Mesenteric fat pad (tissue), 1 donor: ENCODE data around the gene LAMTOR3. TPM values are rescaled to one million over a fixed set of nuclear protein-coding genes. Genes with fewer than 3 reads are reported as not detected.

ENCODE experiments used
- DNase-seq: peaks from one replicate; pipeline ENCODE4 v3.0.0-alpha.2; 2020; ENCODE audit warnings: low spot score
- long read RNA-seq: library from polyadenylated mRNA; unstranded; transcript quantifications from one replicate; pipeline ENCODE4 v2.0.0, GENCODE V29; 2020
- total RNA-seq: library from RNA; stranded (reverse); fragmentation: NEBNext Ultra II Directional; extraction: Animal tissue kit (Norgen Biotek cat#: 25700); gene quantifications from one replicate; pipeline ENCODE4 v1.2.1, GENCODE V29; 2021
- donor health status: DM: yes; HTN: yes; CAD: no.

The LAMTOR3 gene
- 31.5 TPM for total RNA-seq
- long read RNA-seq, full-length matches to known transcripts: 70 of 70 reads
- long read RNA-seq, partial matches to known transcripts: 0 of 70 reads
- long read RNA-seq, other reads (novel, unspliced or antisense): 0 of 70 reads

- DNase-seq: peak; percentile 95
Measured at GRCh38 chr4:99894161-99894997, at the start of gene LAMTOR3. Gene LAMTOR3, minus strand, starts transcription at chr4:99894427. Its CDS starts 464 bp downstream, at chr4:99893963.

- no peak for DNase-seq
Measured at GRCh38 chr4:99938243-99938753, 44.1 kb upstream of the LAMTOR3 start.

GRCh38 chr4:99934891-99935290 lies 40.7 kb upstream of the LAMTOR3 start:
- no peak for DNase-seq

- no peak for DNase-seq
Measured at GRCh38 chr4:99927566-99927965, 33.3 kb upstream of the LAMTOR3 start.

GRCh38 chr4:99921174-99921573 lies 26.9 kb upstream of the LAMTOR3 start:
- DNase-seq: no peak

- no peak for DNase-seq
Measured at GRCh38 chr4:99918656-99919055, 24.4 kb upstream of the LAMTOR3 start.

- DNase-seq: no peak
Measured at GRCh38 chr4:99917575-99917974, 23.3 kb upstream of the LAMTOR3 start.

GRCh38 chr4:99915449-99915848 lies 21.2 kb upstream of the LAMTOR3 start:
- no peak for DNase-seq

GRCh38 chr4:99894998-99895397 lies 771 bp upstream of the LAMTOR3 start:
- DNase-seq: no peak

GRCh38 chr4:99893839-99894160 lies 427 bp downstream of the LAMTOR3 start:
- no peak for DNase-seq

GRCh38 chr4:99893029-99893428 lies 1.2 kb downstream of the LAMTOR3 start:
- DNase-seq: no peak

GRCh38 chr4:99891351-99891750 lies 2.9 kb downstream of the LAMTOR3 start:
- no peak for DNase-seq

- DNase-seq: no peak
Measured at GRCh38 chr4:99887837-99888236, 6.4 kb downstream of the LAMTOR3 start.

- no peak for DNase-seq
Measured at GRCh38 chr4:99886146-99886545, 8.1 kb downstream of the LAMTOR3 start.

GRCh38 chr4:99885687-99886086 lies 8.5 kb downstream of the LAMTOR3 start:
- no peak for DNase-seq

GRCh38 chr4:99885063-99885664 lies 9.1 kb downstream of the LAMTOR3 start:
- no peak for DNase-seq

GRCh38 chr4:99879458-99879857 lies 14.8 kb downstream of the LAMTOR3 start:
- DNase-seq: no peak

GRCh38 chr4:99878604-99879003 lies 15.6 kb downstream of the LAMTOR3 start:
- no peak for DNase-seq

- DNase-seq: no peak
Measured at GRCh38 chr4:99876946-99877345, 17.3 kb downstream of the LAMTOR3 start.

- no peak for DNase-seq
Measured at GRCh38 chr4:99875071-99875470, 19.2 kb downstream of the LAMTOR3 start.

GRCh38 chr4:99872570-99872969 lies 21.7 kb downstream of the LAMTOR3 start:
- no peak for DNase-seq

- no peak for DNase-seq
Measured at GRCh38 chr4:99868126-99868596, 26.1 kb downstream of the LAMTOR3 start.
